PFSK-1 (cell line): Measurements from ENCODE around the gene ATP11A.

Source experiments
- POLR2AphosphoS5 ChIP-seq: IDR thresholded peaks from 2 replicates; pipeline ENCODE4 v1.6.1; 2012; ENCODE audit warnings: low read depth, mild to moderate bottlenecking, control low read depth, low read length, moderate library complexity
- TAF1 ChIP-seq: IDR thresholded peaks from 2 replicates; pipeline ENCODE4 v1.6.1; 2012; ENCODE audit warnings: low read length, control low read depth, borderline replicate concordance; ENCODE audit not compliant: insufficient read depth
- TF ChIP-seq, protein P1 (sequence below), 2 experiments: IDR thresholded peaks; 2 replicates each; pipeline versions ENCODE4 v1.6.1 to v1.8.0; 2011 to 2012; ENCODE audit warnings: low read depth in 2 of 2, low read length in 2 of 2, control low read depth in 1 of 2, inconsistent platforms in 1 of 2, mild to moderate bottlenecking in 1 of 2, moderate library complexity in 1 of 2; ENCODE audit not compliant: insufficient read depth in 1 of 2

DNA sequence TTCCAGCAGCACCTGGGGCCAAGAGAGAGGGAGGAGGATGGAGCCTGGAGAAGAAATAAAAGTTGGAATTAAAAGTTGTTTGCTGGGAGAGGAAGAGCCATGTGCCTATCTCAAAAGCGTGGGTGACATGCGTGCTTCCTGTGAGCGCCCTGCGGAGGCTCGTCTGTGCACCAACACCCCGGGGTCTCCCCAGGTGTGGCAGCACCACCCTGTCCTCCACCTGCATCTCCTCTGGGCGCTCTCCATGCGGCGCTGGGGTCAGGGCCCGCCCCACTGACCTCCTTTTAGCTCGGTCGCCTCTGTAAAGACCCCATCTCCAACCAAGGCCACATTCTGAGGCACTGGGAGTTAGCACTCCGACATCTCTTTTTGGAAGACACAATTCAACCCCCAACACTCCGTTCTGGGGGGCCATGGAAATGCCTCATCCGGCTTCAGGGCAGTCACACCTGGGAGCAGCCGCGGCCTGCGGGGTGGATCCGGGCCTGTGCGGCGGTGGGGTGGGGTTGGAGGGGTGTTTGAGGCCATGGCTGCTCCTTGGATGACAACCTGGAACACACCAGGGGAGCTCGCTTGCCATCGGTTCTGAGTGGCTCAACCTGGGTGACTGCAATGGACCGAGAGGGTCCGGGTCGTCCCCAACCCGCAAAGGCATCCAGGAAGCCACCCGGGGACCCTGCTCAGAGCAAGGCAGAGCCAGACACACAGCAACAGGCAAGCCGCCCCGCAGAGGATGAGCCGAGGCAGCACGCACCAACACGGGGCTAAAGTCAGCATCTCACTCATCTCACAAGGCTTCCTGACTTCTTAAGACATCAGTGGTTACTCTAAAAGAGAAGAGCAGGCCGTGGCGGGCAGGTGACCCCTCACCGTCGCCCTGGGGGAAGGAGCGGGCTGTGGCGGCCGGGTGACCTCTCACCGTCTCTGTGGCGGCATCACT is 199.8 kb downstream of the ATP11A start:
- TF ChIP-seq TAF1 (no peak), POLR2AphosphoS5 (no peak)
- TF ChIP-seq, protein P1, sequence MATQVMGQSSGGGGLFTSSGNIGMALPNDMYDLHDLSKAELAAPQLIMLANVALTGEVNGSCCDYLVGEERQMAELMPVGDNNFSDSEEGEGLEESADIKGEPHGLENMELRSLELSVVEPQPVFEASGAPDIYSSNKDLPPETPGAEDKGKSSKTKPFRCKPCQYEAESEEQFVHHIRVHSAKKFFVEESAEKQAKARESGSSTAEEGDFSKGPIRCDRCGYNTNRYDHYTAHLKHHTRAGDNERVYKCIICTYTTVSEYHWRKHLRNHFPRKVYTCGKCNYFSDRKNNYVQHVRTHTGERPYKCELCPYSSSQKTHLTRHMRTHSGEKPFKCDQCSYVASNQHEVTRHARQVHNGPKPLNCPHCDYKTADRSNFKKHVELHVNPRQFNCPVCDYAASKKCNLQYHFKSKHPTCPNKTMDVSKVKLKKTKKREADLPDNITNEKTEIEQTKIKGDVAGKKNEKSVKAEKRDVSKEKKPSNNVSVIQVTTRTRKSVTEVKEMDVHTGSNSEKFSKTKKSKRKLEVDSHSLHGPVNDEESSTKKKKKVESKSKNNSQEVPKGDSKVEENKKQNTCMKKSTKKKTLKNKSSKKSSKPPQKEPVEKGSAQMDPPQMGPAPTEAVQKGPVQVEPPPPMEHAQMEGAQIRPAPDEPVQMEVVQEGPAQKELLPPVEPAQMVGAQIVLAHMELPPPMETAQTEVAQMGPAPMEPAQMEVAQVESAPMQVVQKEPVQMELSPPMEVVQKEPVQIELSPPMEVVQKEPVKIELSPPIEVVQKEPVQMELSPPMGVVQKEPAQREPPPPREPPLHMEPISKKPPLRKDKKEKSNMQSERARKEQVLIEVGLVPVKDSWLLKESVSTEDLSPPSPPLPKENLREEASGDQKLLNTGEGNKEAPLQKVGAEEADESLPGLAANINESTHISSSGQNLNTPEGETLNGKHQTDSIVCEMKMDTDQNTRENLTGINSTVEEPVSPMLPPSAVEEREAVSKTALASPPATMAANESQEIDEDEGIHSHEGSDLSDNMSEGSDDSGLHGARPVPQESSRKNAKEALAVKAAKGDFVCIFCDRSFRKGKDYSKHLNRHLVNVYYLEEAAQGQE (IDR thresholded peaks at IDR 0.05; ENCODE audit: insufficient read depth in 1 of 2, low read depth in 2 of 2, low read length in 2 of 2) = no peak
